PC-3 (cell line): ENCODE data around the gene TBC1D2. TPM values are rescaled to one million over a fixed set of nuclear protein-coding genes. Genes with fewer than 3 reads are reported as not detected.

Experiments
- ATAC-seq: fragments of 200-7000 bp; cut with Tn5 transposase; 2 replicates; pipeline ENCODE4 v1.9.1; 2020; ENCODE audit warnings: mild to moderate bottlenecking, moderate library complexity
- BruUV-seq: library from RNA; stranded (reverse); fragments of 400-500 nt; replicated peaks from 2 replicates; lab custom pipeline; 2021; lab: Mats Ljungman, UMichigan
- CTCF ChIA-PET: fragments of 300-600 bp; sonication (Branson Sonifier 250); formaldehyde crosslinking; loops from one replicate; lab custom pipeline; 2022; ENCODE audit warnings: antibody characterized with exemption; lab: Charles Lee
- POLR2A ChIA-PET: fragments of 300-600 bp; sonication (Branson Sonifier 250); formaldehyde crosslinking; loops from one replicate; lab custom pipeline; 2022; ENCODE audit warnings: antibody characterized with exemption; ENCODE audit not compliant: unreplicated experiment; lab: Charles Lee
- DNase-seq: peaks from one replicate; pipeline ENCODE4 v3.0.0-alpha.2; 2015
- H2AFZ ChIP-seq: fragments of 300-600 bp; sonication (generic); 2 replicates; pipeline ENCODE4 v1.6.0; 2016; ENCODE audit warnings: antibody characterized with exemption, low read length
- H3F3A ChIP-seq: fragments of 300-600 bp; sonication (generic); one replicate; pipeline ENCODE4 v1.6.0; 2017; ENCODE audit warnings: antibody characterized with exemption, low read length, control low read depth, mild to moderate bottlenecking; ENCODE audit not compliant: unreplicated experiment
- H3K27ac ChIP-seq: fragments of 300-600 bp; sonication (generic); 2 replicates; pipeline ENCODE4 v1.5.1; 2016; ENCODE audit warnings: mild to moderate bottlenecking, low read length
- H3K27me3 ChIP-seq: fragments of 300-600 bp; sonication (generic); 2 replicates; pipeline ENCODE4 v1.6.1; 2016; ENCODE audit warnings: low read length, mixed read lengths
- H3K36me3 ChIP-seq: fragments of 300-600 bp; sonication (generic); 2 replicates; pipeline ENCODE4 v1.6.1; 2016; ENCODE audit warnings: low read depth, mixed run types, low read length, mixed read lengths
- H3K4me1 ChIP-seq: fragments of 300-600 bp; sonication (generic); 2 replicates; pipeline ENCODE4 v1.5.1; 2016; ENCODE audit warnings: low read length; ENCODE audit not compliant: insufficient read depth
- H3K4me2 ChIP-seq: fragments of 300-600 bp; sonication (generic); 2 replicates; pipeline ENCODE4 v1.6.0; 2016; ENCODE audit warnings: low read length
- H3K4me3 ChIP-seq: fragments of 300-600 bp; sonication (generic); 2 replicates; pipeline ENCODE4 v1.5.1; 2016; ENCODE audit warnings: mild to moderate bottlenecking, low read length, mixed read lengths
- H3K79me2 ChIP-seq: fragments of 300-600 bp; sonication (generic); 2 replicates; pipeline ENCODE4 v1.6.1; 2017; ENCODE audit warnings: low read length, mixed read lengths
- H3K9ac ChIP-seq: fragments of 300-600 bp; sonication (generic); 2 replicates; pipeline ENCODE4 v1.6.0; 2016; ENCODE audit warnings: mild to moderate bottlenecking, low read length
- H3K9me2 ChIP-seq: fragments of 300-600 bp; sonication (generic); replicated peaks from 2 replicates; pipeline ENCODE4 v1.6.1; 2016; ENCODE audit warnings: mixed run types, low read length, mixed read lengths
- H3K9me3 ChIP-seq: fragments of 300-600 bp; sonication (generic); 2 replicates; pipeline ENCODE4 v1.6.1; 2016; ENCODE audit warnings: low read length, mixed read lengths
- H4K20me1 ChIP-seq: fragments of 300-600 bp; sonication (generic); 2 replicates; pipeline ENCODE4 v1.6.1; 2016; ENCODE audit warnings: low read length, mixed read lengths
- CTCF ChIP-seq: fragments of 300-600 bp; sonication (generic); conservative IDR thresholded peaks from 2 replicates; pipeline ENCODE4 v1.5.1; 2017; ENCODE audit warnings: antibody characterized with exemption, low read depth, mild to moderate bottlenecking, low read length
- EZH2 ChIP-seq: fragments of 300-600 bp; sonication (generic); IDR thresholded peaks from one replicate; pipeline ENCODE4 v1.6.1; 2017; ENCODE audit warnings: antibody characterized with exemption, mild to moderate bottlenecking, low read length; ENCODE audit not compliant: unreplicated experiment
- EZH2phosphoT487 ChIP-seq: fragments of 300-600 bp; sonication (generic); IDR thresholded peaks from 2 replicates; pipeline ENCODE4 v1.6.1; 2018; ENCODE audit warnings: mild to moderate bottlenecking, antibody characterized with exemption, low read length, borderline replicate concordance
- intact Hi-C: fragments of 100-400 bp; cut with micrococcal nuclease; formaldehyde crosslinking; loops from 2 replicates; pipeline ENCODE4 v1.9.0; 2023
- total RNA-seq: library from RNA; depleted of rRNA; stranded (reverse); fragments of >200 nt; gene quantifications from 2 replicates; pipeline ENCODE4 v1.2.3, GENCODE V29; 2014

Gene TBC1D2
- total RNA-seq, 1 experiment from 2014 or later, result 7.4 TPM

- no TSS peak for BruUV-seq
- Histone ChIP-seq H3K4me2 (no peak overlapping the region), H3K9ac (no peak overlapping the region), H3K4me1 (no peaks in the 10 kb centered on the region), H3K79me2 (no peaks in the 10 kb centered on the region), H2AFZ (no peak overlapping the region), H3K9me3 (no peaks in the 10 kb centered on the region), H3F3A (no peaks in the 10 kb centered on the region), H3K27me3 (no peaks in the 10 kb centered on the region), H4K20me1 (no peaks in the 10 kb centered on the region), H3K9me2 (no peaks in the 10 kb centered on the region), H3K27ac (no peak overlapping the region), H3K4me3 (no peak overlapping the region), H3K36me3 (no peaks in the 10 kb centered on the region)
- intact Hi-C loops, result no loop called here
- ChIA-PET CTCF (no interaction called here), POLR2A (interaction anchor here (0.6 kb wide), 1 partner anchor 255 kb away, joined by 3 read pairs; no protein-coding TSS in a partner anchor)
- DNase-seq (no peak), ATAC-seq (no peak)
- TF ChIP-seq EZH2phosphoT487, result no peak
- no peak for TF ChIP-seq EZH2
- no peak for TF ChIP-seq CTCF
Measured at GRCh38 chr9:98178874-98179850, 76.3 kb downstream of the TBC1D2 start.

GRCh38 chr9:98176391-98177259 lies 78.8 kb downstream of the TBC1D2 start:
- POLR2A ChIA-PET, result no interaction called here
- no peaks in the 10 kb centered on the region for H3K36me3 ChIP-seq
- no peak overlapping the region for H3K4me3 ChIP-seq
- no peaks in the 10 kb centered on the region for H3F3A ChIP-seq
- ATAC-seq (no peak), DNase-seq (no peak)
- TF ChIP-seq CTCF, result no peak
- CTCF ChIA-PET, result no interaction called here
- no peaks in the 10 kb centered on the region for H3K79me2 ChIP-seq
- BruUV-seq, result no TSS peak
- H4K20me1 ChIP-seq, result no peaks in the 10 kb centered on the region
- intact Hi-C loops, result no loop called here
- peaks cover 7% of the 10 kb centered on the region; the same call in 1 of the 2 replicates for H3K4me1 ChIP-seq
- H3K9me3 ChIP-seq, result no peaks in the 10 kb centered on the region
- no peak overlapping the region for H2AFZ ChIP-seq
- no peak overlapping the region for H3K4me2 ChIP-seq
- no peaks in the 10 kb centered on the region for H3K9me2 ChIP-seq
- H3K27ac ChIP-seq, result no peak overlapping the region
- H3K9ac ChIP-seq, result no peak overlapping the region
- H3K27me3 ChIP-seq, result no peaks in the 10 kb centered on the region
